ENCODE measurements around the gene HBP1.

DNA sequence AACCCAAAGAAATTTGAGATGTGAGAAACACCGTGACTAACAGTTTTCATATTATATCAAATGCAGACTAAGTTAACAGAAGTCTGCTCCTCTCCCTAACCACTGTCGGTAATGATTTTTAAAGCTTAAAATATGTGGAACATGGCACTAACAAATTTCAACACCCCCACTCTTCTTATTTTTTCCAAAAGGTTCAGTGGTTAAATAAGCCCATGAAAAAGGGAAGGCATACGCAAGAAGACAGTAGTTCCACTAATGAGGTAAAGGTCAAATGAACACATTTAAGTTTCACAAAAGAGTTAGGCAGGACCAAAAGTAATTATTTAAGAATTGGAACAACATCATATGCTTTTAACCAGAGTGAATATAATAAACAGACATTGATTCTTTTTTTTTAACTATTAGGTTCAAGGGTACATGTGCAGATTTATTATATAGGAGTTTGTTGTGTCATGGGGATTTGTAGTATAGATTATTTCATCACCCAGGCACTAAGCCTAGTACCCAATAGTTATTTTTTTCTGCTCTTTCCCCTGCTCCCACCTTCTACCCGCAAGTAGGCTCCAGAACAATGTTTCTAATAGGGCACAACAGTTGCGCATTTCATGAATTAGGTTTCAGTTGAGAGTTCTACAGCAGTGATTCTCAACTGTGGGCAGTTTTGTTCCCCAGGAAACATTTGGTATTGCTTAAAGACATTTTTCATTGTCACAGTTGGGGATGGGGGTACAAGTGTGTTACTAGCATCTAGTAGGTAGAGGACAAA is 79.9 kb downstream of the HBP1 start:
- TF ChIP-seq, protein P1, sequence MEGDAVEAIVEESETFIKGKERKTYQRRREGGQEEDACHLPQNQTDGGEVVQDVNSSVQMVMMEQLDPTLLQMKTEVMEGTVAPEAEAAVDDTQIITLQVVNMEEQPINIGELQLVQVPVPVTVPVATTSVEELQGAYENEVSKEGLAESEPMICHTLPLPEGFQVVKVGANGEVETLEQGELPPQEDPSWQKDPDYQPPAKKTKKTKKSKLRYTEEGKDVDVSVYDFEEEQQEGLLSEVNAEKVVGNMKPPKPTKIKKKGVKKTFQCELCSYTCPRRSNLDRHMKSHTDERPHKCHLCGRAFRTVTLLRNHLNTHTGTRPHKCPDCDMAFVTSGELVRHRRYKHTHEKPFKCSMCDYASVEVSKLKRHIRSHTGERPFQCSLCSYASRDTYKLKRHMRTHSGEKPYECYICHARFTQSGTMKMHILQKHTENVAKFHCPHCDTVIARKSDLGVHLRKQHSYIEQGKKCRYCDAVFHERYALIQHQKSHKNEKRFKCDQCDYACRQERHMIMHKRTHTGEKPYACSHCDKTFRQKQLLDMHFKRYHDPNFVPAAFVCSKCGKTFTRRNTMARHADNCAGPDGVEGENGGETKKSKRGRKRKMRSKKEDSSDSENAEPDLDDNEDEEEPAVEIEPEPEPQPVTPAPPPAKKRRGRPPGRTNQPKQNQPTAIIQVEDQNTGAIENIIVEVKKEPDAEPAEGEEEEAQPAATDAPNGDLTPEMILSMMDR (IDR thresholded peaks at IDR 0.05) = no peak
- no peak for TF ChIP-seq POLR2A (IDR thresholded peaks at IDR 0.05)

All from thyroid gland (tissue), 4 donors.